ENCODE measurements around the gene TOP1. TPM values are rescaled to one million over a fixed set of nuclear protein-coding genes. Genes with fewer than 3 reads are reported as not detected.

TOP1 gene
- total and polyA plus RNA-seq, 9 of the 15 experiments (the other 6 are each of a cell fraction or from before 2014, with no cell fraction given) = 26.4 to 127 (median 39.6) TPM

GRCh38 chr20:41100001-41100480, 71.4 kb downstream of the TOP1 start:
- no peak overlapping the region for H3K9ac ChIP-seq (ENCODE audit: insufficient read depth in 1 of 2, low read depth in 2 of 2, low read length in 2 of 2)
- no peaks in the 10 kb centered on the region for H3K9me3 ChIP-seq (replicated peaks; ENCODE audit: control insufficient read depth, insufficient read depth, low read depth, low read length)
- no peak overlapping the region for H3K4me2 ChIP-seq (ENCODE audit: insufficient read depth, low read length)
- H3K4me3 ChIP-seq = no peak overlapping the region
- no peak overlapping the region for H2AFZ ChIP-seq (ENCODE audit: low read depth, low read length)
- no peak for TF ChIP-seq EP400 (IDR thresholded peaks at IDR 0.05)
- TF ChIP-seq TRIM24 (IDR thresholded peaks at IDR 0.05) = no peak
- TF ChIP-seq DPF2 (IDR thresholded peaks at IDR 0.05) = no peak
- no peak for TF ChIP-seq IFI16 (CRISPR knock-in tag; IDR thresholded peaks at IDR 0.05)
- TF ChIP-seq BCOR (IDR thresholded peaks at IDR 0.05) = no peak
- TF ChIP-seq ATF2 (CRISPR knock-in tag; IDR thresholded peaks at IDR 0.05) = no peak
- TF ChIP-seq ZMIZ1 (IDR thresholded peaks at IDR 0.05; ENCODE audit: low read depth in 2 of 2, low read length in 2 of 2) = no peak
- TF ChIP-seq, protein P1, sequence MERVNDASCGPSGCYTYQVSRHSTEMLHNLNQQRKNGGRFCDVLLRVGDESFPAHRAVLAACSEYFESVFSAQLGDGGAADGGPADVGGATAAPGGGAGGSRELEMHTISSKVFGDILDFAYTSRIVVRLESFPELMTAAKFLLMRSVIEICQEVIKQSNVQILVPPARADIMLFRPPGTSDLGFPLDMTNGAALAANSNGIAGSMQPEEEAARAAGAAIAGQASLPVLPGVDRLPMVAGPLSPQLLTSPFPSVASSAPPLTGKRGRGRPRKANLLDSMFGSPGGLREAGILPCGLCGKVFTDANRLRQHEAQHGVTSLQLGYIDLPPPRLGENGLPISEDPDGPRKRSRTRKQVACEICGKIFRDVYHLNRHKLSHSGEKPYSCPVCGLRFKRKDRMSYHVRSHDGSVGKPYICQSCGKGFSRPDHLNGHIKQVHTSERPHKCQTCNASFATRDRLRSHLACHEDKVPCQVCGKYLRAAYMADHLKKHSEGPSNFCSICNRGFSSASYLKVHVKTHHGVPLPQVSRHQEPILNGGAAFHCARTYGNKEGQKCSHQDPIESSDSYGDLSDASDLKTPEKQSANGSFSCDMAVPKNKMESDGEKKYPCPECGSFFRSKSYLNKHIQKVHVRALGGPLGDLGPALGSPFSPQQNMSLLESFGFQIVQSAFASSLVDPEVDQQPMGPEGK (CRISPR knock-in tag; IDR thresholded peaks at IDR 0.05; ENCODE audit: borderline replicate concordance) = no peak
- TF ChIP-seq VEZF1 (CRISPR knock-in tag; IDR thresholded peaks at IDR 0.05) = no peak
- no peak for TF ChIP-seq BRF1 (IDR thresholded peaks at IDR 0.05; ENCODE audit: borderline replicate concordance, extremely low read depth, insufficient read length)
- no peak for TF ChIP-seq BRCA1 (IDR thresholded peaks at IDR 0.05)
- no peak for TF ChIP-seq BRCA1 (CRISPR knock-in tag; IDR thresholded peaks at IDR 0.05)
- TF ChIP-seq IRF2 (CRISPR knock-in tag; IDR thresholded peaks at IDR 0.05) = no peak
- no peak for TF ChIP-seq SLC30A9 (CRISPR knock-in tag; IDR thresholded peaks at IDR 0.05)
- TF ChIP-seq SMARCC2 (IDR thresholded peaks at IDR 0.05; ENCODE audit: low read depth) = no peak
- H3K4me1 ChIP-seq (replicated peaks in 1 of 2; ENCODE audit: control insufficient read depth in 2 of 2, insufficient read depth in 2 of 2, low read length in 2 of 2) = no peaks in the 10 kb centered on the region
- ATAC-seq (no peak), DNase-seq (ENCODE audit: extremely low read depth in 1 of 4, low spot score in 3 of 4) (no peak), FAIRE-seq (no peak)
- 93% methylated on average over 9 of the region's 9 CpGs for WGBS (ENCODE audit: insufficient coverage, low coverage, missing lambda C conversion rate)
- peaks cover 94% of the 10 kb centered on the region for H3K36me3 ChIP-seq (ENCODE audit: control insufficient read depth, insufficient read depth, low read length)
- ChIA-PET CTCF (ENCODE audit: low intra/inter-chr PET ratio) (no interaction called here), POLR2A (no interaction called here)
- no peak overlapping the region for H3K27ac ChIP-seq (ENCODE audit: extremely low read depth, low read depth, low read length)
- H3K27me3 ChIP-seq (ENCODE audit: control insufficient read depth in 2 of 2, insufficient read depth in 2 of 2, low read length in 2 of 2) = no peaks in the 10 kb centered on the region
- no peaks in the 10 kb centered on the region for H3K79me2 ChIP-seq (ENCODE audit: control insufficient read depth, insufficient read depth, low read length)
- BruUV-seq (replicated peaks) = no TSS peak
- no peaks in the 10 kb centered on the region for H4K20me1 ChIP-seq (replicated peaks; ENCODE audit: control insufficient read depth, insufficient read depth, low read length)
- intact Hi-C loops (cut with micrococcal nuclease) (no loop called here), in situ Hi-C loops (cut with MboI) (no loop called here)
- H3K9me1 ChIP-seq (ENCODE audit: control insufficient read depth, insufficient read depth, low read length) = no peaks in the 10 kb centered on the region
